ENCODE measurements around the gene TBC1D17.

Gene TBC1D17

DNA sequence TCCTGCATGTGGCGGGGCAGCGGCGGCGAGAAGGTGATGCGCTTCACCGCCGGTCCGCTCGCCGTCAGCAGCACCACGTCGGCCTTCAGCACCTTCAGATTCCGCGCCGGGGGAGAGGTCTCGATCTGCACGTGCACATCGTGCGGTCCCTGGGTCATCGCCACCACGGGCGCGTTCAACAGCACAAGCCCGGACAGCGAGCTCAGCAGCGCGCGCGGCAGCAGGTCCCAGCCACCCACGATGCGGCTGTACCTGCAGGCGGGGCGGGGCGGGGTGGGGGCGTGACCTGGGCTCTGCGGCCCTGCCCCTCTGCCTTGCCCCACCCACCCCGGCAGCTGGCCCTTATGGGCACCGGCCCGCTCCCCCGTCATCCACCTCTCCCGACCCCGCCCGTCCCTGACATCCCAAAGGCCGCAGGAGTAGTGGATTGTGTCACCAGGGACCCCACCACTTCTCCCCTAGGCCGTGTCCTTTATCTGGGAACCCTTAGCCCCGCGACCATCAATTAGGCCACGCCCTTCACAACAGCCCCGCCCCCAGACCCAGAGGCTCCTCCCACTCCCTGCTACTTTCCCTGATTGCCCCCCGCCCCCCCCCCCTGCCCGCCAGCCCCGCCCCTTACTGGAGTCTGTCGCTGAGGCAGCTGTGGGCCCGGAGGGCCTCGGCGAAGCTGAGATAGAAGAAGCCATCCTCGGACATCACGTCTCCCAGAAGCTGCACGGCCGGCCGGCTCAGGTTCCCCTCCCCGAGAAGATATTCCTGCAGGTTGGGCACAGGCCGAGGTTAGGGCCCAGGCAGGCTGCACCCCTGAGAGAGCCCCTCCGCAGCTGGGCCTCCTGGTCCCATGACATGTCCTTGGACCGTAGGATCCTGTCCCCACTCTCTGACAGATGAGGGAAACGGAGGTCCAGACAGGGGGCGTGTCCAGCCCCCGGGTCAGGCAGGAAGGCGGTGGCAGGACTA, 13.1 kb downstream of the TBC1D17 start:
- TF ChIP-seq, protein P1, sequence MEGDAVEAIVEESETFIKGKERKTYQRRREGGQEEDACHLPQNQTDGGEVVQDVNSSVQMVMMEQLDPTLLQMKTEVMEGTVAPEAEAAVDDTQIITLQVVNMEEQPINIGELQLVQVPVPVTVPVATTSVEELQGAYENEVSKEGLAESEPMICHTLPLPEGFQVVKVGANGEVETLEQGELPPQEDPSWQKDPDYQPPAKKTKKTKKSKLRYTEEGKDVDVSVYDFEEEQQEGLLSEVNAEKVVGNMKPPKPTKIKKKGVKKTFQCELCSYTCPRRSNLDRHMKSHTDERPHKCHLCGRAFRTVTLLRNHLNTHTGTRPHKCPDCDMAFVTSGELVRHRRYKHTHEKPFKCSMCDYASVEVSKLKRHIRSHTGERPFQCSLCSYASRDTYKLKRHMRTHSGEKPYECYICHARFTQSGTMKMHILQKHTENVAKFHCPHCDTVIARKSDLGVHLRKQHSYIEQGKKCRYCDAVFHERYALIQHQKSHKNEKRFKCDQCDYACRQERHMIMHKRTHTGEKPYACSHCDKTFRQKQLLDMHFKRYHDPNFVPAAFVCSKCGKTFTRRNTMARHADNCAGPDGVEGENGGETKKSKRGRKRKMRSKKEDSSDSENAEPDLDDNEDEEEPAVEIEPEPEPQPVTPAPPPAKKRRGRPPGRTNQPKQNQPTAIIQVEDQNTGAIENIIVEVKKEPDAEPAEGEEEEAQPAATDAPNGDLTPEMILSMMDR (IDR thresholded peaks at IDR 0.05; ENCODE audit: low read depth, low read length), result no peak
- no peak for DNase-seq (ENCODE audit: extremely low read depth, low read depth)

GRCh38 chr19:49891393-49891792, 13.9 kb downstream of the TBC1D17 start:
- no peak for DNase-seq (ENCODE audit: extremely low read depth, low read depth)
- TF ChIP-seq, protein P1 (IDR thresholded peaks at IDR 0.05; ENCODE audit: low read depth, low read length), result no peak

- DNase-seq (ENCODE audit: extremely low read depth, low read depth), result no peak
- TF ChIP-seq, protein P1 (IDR thresholded peaks at IDR 0.05; ENCODE audit: low read depth, low read length), result no peak
Observed at GRCh38 chr19:49892716-49893115, 15.2 kb downstream of the TBC1D17 start.

GRCh38 chr19:49894011-49894664, 16.6 kb downstream of the TBC1D17 start:
- TF ChIP-seq, protein P1 (IDR thresholded peaks at IDR 0.05; ENCODE audit: low read depth, low read length), result no peak
- no peak for DNase-seq (ENCODE audit: extremely low read depth, low read depth)

DNA sequence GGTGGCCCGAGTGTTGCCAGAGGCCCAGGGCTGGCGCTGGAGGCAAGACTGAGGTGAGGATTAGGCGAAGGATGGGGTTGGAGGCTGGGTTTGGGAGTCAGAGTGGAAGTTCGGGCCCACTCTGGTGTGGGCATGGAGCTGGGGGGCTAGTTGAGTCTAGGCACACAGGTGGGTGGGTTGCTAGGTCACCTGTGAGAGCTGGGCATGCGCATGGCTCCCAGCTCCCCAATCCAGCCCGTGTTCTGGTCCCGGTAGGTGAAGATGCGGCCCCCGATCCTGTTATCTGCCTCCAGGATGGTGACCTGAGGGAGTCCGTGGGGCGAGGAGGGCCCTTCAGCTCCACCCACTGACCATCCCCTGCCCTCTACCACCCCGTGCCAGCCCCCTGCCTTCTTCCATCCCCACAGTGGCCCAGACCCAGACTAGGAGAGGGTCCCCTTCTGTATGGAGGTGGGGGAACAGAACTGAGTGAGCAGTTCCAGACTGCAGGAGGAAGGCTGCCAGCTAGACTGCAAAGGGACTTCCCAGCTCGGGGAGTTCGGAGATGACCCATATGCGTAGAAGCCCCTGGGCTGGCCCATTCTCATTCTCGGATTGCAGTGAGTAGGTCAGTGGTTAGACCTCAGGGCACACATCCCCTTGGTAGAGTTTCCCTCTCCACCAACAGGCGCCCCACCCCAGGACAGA, 17.5 kb downstream of the TBC1D17 start:
- TF ChIP-seq, protein P1 (IDR thresholded peaks at IDR 0.05; ENCODE audit: low read depth, low read length), result no peak
- no peak for DNase-seq (ENCODE audit: extremely low read depth, low read depth)

DNA sequence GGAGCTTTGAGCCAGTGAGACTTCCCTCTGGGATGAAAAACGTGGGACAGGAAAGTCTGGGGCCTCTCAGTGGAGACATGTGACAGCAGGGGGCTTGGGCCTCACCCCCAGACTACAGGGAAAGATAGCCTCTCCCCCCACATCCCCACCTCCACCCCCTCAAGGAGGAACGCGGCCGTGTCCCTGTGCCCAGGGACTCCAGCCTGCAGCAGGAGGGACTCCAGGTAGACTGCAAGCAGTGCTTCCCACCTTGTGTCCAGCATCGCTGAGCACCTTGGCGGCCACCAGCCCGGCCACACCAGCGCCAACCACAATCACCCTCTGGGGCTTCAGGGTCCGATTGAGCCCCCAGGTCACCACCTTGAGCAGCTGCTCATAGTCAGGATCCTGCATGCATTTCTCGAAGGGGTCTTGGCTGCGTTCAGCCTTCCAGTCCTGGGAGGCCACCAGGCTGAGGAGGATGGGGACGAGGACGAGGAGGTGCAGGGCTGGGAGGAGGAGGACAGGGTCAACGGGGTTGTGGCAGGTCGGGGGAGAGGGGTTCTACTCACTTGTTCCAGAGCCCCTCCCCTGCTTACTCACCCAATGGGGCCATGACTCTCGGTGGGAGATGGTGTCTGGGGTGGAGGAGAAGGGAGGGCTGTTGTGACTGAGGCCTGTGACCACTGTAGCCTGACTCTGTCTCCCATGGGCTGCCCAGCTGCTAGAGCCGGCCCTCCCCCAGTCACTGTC, 18.2 kb downstream of the TBC1D17 start:
- TF ChIP-seq, protein P1 (IDR thresholded peaks at IDR 0.05; ENCODE audit: low read depth, low read length), result no peak
- DNase-seq (ENCODE audit: extremely low read depth, low read depth), result no peak

Data from AG09319 (cell line).